Spleen (tissue), 11 donors: ENCODE data around the gene CA5A. TPM values are rescaled to one million over a fixed set of nuclear protein-coding genes. Genes with fewer than 3 reads are reported as not detected.
"Not testable (repeated sequence)": the region's sequence is repeated elsewhere in the genome, so short reads cannot be mapped to it uniquely, and the experiment has no call there.

Source experiments
- DNase-seq: peaks from one replicate; pipeline ENCODE4 v3.0.0-alpha.2; 2020
- H3K27ac ChIP-seq, 8 donors: fragments of 200-600 bp; sonication (generic) in 7 of 8; 1 replicate in 4 of 8; 2 replicates in 4 of 8; pipeline versions ENCODE4 v1.5.0 to v1.8.0; 2016 to 2021; ENCODE audit warnings: inconsistent platforms in 4 of 8, mild to moderate bottlenecking in 4 of 8, moderate library complexity in 1 of 8
- H3K27me3 ChIP-seq, 7 donors: fragments of 200-600 bp; sonication (generic) in 6 of 7; replicated peaks in 1 of 7; 1 replicate in 4 of 7; 2 replicates in 3 of 7; pipeline versions ENCODE4 v1.5.0 to v1.8.0; 2016 to 2021; ENCODE audit warnings: inconsistent platforms in 3 of 7, mild to moderate bottlenecking in 1 of 7
- H3K36me3 ChIP-seq, 6 donors: fragments of 200-600 bp; sonication (generic) in 5 of 6; 1 replicate in 4 of 6; 2 replicates in 2 of 6; pipeline versions ENCODE4 v1.5.0 to v1.8.0; 2016 to 2021; ENCODE audit warnings: inconsistent platforms in 2 of 6
- H3K4me1 ChIP-seq, 6 donors: fragments of 200-600 bp; sonication (generic) in 5 of 6; 1 replicate in 3 of 6; 2 replicates in 3 of 6; pipeline versions ENCODE4 v1.5.0 to v1.8.0; 2016 to 2021; ENCODE audit warnings: inconsistent platforms in 3 of 6
- H3K4me3 ChIP-seq, 8 donors: fragments of 200-600 bp; sonication (generic) in 7 of 8; 1 replicate in 4 of 8; 2 replicates in 4 of 8; pipeline versions ENCODE4 v1.5.0 to v1.8.0; 2016 to 2021; ENCODE audit warnings: inconsistent platforms in 4 of 8, mild to moderate bottlenecking in 4 of 8, moderate library complexity in 2 of 8
- H3K9me3 ChIP-seq, 8 donors: fragments of 200-600 bp; sonication (generic) in 7 of 8; 1 replicate in 4 of 8; 2 replicates in 4 of 8; pipeline versions ENCODE4 v1.5.0 to v1.8.0; 2016 to 2021; ENCODE audit warnings: inconsistent platforms in 4 of 8
- POLR2A ChIP-seq, 3 donors: fragments of 450-650 bp; IDR thresholded peaks; one replicate each; pipeline ENCODE4 v1.5.1; 2017; ENCODE audit warnings: antibody characterized with exemption in 3 of 3, mild to moderate bottlenecking in 1 of 3
- POLR2AphosphoS5 ChIP-seq, 3 donors: sonication (generic); formaldehyde crosslinking; IDR thresholded peaks; one replicate each; pipeline ENCODE4 v1.5.1; 2017; ENCODE audit warnings: antibody characterized with exemption in 3 of 3
- WGBS, 5 donors: extraction: QIAGEN DNeasy Blood & Tissue Kit in 3 of 5; methylation state at CpG; one replicate each; pipeline versions ENCODE4 v1.1.5 to v1.1.7; 2013 to 2018; 5-methylcytosine and 5-hydroxymethylcytosine counted together
- intact Hi-C: fragments of 100-400 bp; cut with DNase I; formaldehyde crosslinking; loops from one replicate; pipeline ENCODE4 v1.15.0; 2023; ENCODE audit warnings: low total_unique reads
- polyA plus RNA-seq, 3 donors: library from polyadenylated mRNA; stranded (reverse); fragments of 200-250 nt; gene quantifications; one replicate each; pipeline ENCODE4 v1.2.1, GENCODE V29; 2013
- total RNA-seq, 7 donors: library from RNA; depleted of rRNA in 3 of 7; stranded (reverse); fragments of >200 nt in 3 of 7; fragmentation: NEBNext Ultra II Directional in 4 of 7; extraction: Animal tissue kit (Norgen Biotek cat#: 25700) in 4 of 7; gene quantifications; one replicate each; pipeline versions ENCODE4 v1.1.0 to v1.2.1, GENCODE V29; 2016 to 2021
- TF ChIP-seq, protein P1 (sequence below), 11 experiments: fragments of 200-600 bp in 7 of 11; fragments of 450-650 bp in 4 of 11; sonication (generic) in 4 of 11; IDR thresholded peaks in 8 of 11; conservative IDR thresholded peaks in 3 of 11; 1 replicate in 7 of 11; 2 replicates in 4 of 11; pipeline versions ENCODE4 v1.4.0 to v1.8.0; 2016 to 2021; ENCODE audit warnings: antibody characterized with exemption in 11 of 11, inconsistent platforms in 4 of 11, mild to moderate bottlenecking in 1 of 11
- donor health status: healthy with polysubstance abuse.
- donor health status: DM: no; HTN: no; CAD: no; lungs with moderate emphysema.
- donor health status: DM: no; HTN: no; CAD: no.
- donor health status: Bipolar disorder and iron deficiency.
- donor health status: healthy.
- donor health status: DM: no; HTN: no; CAD: no.
- donor health status: DM: yes; HTN: yes; CAD: no.

The CA5A gene
- total and polyA plus RNA-seq, 10 donors, result not detected

DNA sequence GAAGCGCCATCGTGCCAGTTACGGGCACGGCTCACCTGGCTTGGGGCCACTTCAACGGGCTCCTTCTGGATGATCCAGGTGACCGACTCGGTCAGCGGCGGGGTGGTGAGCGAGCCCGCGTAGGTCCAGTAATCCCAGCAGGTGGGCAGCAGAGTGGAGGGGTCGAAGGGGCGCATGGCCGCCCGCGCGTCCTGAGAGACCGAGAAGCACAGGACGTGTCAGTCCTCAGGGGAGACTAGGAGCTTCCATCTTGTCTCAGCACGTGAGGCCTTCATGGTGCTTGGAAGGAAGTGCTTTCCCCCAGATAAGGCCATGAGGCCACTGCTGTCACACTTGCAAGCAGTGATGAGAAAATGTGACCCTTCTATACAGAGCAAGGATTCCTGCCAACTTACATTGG, 44.6 kb downstream of the CA5A start:
- 86 to 92% (median 91%) methylated on average over 21 of the region's 21 CpGs for WGBS, 5 donors
- TF ChIP-seq, protein P1, sequence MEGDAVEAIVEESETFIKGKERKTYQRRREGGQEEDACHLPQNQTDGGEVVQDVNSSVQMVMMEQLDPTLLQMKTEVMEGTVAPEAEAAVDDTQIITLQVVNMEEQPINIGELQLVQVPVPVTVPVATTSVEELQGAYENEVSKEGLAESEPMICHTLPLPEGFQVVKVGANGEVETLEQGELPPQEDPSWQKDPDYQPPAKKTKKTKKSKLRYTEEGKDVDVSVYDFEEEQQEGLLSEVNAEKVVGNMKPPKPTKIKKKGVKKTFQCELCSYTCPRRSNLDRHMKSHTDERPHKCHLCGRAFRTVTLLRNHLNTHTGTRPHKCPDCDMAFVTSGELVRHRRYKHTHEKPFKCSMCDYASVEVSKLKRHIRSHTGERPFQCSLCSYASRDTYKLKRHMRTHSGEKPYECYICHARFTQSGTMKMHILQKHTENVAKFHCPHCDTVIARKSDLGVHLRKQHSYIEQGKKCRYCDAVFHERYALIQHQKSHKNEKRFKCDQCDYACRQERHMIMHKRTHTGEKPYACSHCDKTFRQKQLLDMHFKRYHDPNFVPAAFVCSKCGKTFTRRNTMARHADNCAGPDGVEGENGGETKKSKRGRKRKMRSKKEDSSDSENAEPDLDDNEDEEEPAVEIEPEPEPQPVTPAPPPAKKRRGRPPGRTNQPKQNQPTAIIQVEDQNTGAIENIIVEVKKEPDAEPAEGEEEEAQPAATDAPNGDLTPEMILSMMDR (IDR thresholded peaks at IDR 0.05 in 8 of 11, conservative IDR thresholded peaks at IDR 0.05 in 3 of 11), result no peak
- no peak for TF ChIP-seq POLR2A (IDR thresholded peaks at IDR 0.05)
- no peak for DNase-seq
- H3K4me3 ChIP-seq, result no peak overlapping the region
- peaks cover 0 to 8% (median 2%) of the 10 kb centered on the region in 8 donors for H3K9me3 ChIP-seq
- intact Hi-C loops, result no loop called here
- H3K27ac ChIP-seq, result no peak overlapping the region
- peaks cover 0 to 8% (median 0%) of the 10 kb centered on the region in 7 donors for H3K27me3 ChIP-seq
- H3K4me1 ChIP-seq, result peaks cover 0 to 21% (median 15%) of the 10 kb centered on the region in 6 donors
- H3K36me3 ChIP-seq, result no peaks in the 10 kb centered on the region

DNA sequence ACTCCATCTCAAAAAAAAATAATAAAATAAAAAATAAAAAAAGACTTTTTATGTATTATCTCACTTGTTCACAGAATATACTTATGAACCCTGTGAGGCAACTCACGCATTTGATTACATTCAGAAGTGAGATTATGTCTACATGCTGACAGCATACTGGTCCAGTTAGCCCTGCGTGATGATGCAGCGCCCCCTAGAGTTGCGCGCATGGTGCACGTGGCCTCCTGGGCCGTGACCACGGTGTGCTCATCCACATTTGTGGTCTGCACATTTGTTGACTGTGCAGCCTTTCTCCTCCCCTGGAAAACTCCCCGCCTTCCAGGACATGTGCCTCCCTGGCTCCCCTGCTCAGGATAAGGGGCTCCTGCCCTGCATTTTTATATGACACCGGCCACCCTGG, 46.6 kb downstream of the CA5A start:
- DNase-seq, H3K9me3 ChIP-seq, intact Hi-C loops, H3K4me3 ChIP-seq, H3K27ac ChIP-seq, H3K36me3 ChIP-seq, H3K4me1 ChIP-seq: not testable (repeated sequence)
- peaks cover 0 to 10% (median 0%) of the 10 kb centered on the region in 7 donors for H3K27me3 ChIP-seq
- WGBS, 5 donors, result 88 to 95% (median 95%) methylated on average over 10 of the region's 10 CpGs

DNA sequence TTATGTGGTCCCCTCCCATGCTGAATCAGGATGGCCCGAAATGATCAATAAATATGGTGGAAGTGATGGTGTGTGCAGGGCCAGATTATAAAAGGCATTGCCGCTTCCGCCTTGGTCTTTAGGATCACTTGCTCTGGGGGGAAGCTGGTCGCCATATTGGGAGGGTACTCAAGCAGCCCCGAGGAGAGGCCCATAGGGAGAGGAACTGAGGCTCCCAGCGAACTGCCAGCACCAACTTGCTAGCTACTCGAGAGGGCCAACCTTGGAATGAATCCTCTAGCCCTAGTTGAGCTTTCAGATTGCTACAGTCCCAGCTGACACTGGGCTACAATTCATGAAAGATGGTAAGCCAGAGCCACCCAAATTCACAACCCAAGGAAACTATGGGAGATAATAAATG, 48.0 kb downstream of the CA5A start:
- H3K4me1 ChIP-seq, H3K27ac ChIP-seq, intact Hi-C loops, DNase-seq, H3K36me3 ChIP-seq, H3K4me3 ChIP-seq, H3K9me3 ChIP-seq: not testable (repeated sequence)
- H3K27me3 ChIP-seq, result peaks cover 0 to 17% (median 0%) of the 10 kb centered on the region in 7 donors
- WGBS, 5 donors, result 82 to 96% (median 89%) methylated on average over 7 of the region's 7 CpGs

DNA sequence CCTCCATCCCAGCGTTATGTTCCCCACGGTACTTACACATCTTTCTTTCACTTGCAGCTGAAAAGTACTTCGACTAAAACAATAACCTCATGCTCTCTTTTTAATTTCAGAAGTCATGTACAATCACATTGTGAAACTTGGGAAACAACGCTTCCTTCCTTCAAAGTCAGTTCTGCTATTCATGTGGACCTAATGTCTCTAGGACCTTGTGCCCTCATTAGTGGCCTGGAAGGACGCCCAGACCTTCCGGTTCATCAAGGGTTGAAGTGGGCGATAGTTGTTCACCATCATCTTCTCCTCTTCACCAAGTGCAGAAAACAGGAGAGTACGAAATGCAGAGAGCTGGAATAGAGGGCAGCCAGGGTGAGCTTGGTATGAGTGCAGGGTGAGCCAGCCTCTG, 48.4 kb downstream of the CA5A start:
- H3K4me1 ChIP-seq, H3K4me3 ChIP-seq, H3K9me3 ChIP-seq, DNase-seq, intact Hi-C loops, H3K36me3 ChIP-seq, H3K27ac ChIP-seq: not testable (repeated sequence)
- WGBS, 5 donors, result 38 to 76% (median 46%) methylated on average over 8 of the region's 8 CpGs
- peaks cover 0 to 21% (median 0%) of the 10 kb centered on the region in 7 donors for H3K27me3 ChIP-seq

DNA sequence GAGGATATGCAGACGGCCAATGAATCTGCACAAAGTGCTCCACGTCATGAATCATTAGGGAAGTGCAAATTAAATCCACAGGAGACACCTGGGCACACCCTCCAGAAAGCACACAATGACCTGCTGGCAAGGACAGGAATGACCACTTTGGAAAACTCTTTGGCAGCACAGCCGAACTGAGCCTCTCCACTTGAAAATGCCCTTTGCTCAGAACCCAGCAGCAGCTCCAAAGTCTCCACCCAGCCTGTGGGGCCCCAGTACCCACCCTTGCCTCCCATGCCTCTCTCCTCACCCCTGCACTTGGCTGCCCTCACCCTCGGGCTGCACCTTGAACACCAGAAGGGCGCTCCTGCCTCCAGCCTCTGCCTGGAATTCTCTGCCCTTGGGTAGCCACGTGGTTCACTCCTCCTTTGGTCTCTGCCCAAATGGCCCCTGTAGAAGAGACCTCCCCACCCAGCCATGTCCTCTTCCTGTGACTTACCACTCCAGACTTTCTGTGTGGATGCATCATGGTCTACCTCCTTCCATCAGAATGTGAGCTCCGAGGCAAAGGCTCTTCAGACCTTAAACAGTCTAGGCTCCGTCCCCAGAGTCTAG, 50.9 kb downstream of the CA5A start:
- H3K9me3 ChIP-seq, H3K36me3 ChIP-seq, H3K27ac ChIP-seq, H3K4me3 ChIP-seq, DNase-seq, H3K4me1 ChIP-seq, intact Hi-C loops: not testable (repeated sequence)
- 59 to 75% (median 71%) methylated on average over 8 of the region's 8 CpGs for WGBS, 5 donors
- H3K27me3 ChIP-seq, result peaks cover 0 to 46% (median 0%) of the 10 kb centered on the region in 7 donors

DNA sequence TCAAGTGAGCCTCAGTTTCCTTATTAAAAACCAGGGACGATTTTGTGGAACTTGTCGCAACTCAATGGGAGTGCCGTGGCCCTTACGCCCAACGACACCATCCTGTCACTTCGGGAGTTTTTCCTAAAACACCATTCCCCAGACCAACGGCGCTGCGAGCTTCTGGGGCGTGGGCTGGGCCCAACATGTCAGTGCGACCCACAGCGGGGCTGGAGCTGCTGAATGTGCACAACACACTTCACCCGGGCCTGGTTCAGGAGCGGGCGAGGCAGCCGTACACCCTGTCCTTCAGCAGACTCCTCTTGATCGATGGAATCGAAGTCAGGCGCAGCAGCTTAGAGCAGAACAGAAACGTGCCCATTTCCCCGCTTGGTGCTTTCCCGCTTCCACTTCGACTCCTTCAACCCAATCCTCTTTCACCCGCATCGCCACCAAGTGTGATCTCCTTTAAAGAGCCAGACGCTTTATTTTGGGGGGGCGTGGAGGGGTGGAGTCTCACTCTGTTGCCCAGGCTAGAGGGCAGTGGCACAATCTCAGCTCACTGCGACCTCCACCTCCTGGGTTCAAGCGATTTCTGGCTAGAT, 53.8 kb downstream of the CA5A start:
- H3K4me3 ChIP-seq, result no peak overlapping the region
- H3K4me1 ChIP-seq, result no peaks in the 10 kb centered on the region
- DNase-seq, result no peak
- TF ChIP-seq, protein P1 (IDR thresholded peaks at IDR 0.05 in 8 of 11, conservative IDR thresholded peaks at IDR 0.05 in 3 of 11), result no peak
- TF ChIP-seq POLR2A (IDR thresholded peaks at IDR 0.05) (no peak), POLR2AphosphoS5 (IDR thresholded peaks at IDR 0.05) (no peak)
- 89 to 93% (median 91%) methylated on average over 29 of the region's 29 CpGs for WGBS, 5 donors
- intact Hi-C loops, result no loop called here
- no peak overlapping the region for H3K27ac ChIP-seq
- H3K9me3 ChIP-seq, result no peaks in the 10 kb centered on the region
- H3K27me3 ChIP-seq, result peaks cover 0 to 59% (median 0%) of the 10 kb centered on the region in 7 donors
- no peaks in the 10 kb centered on the region for H3K36me3 ChIP-seq
